Thymus (tissue), 11 donors: ENCODE data around the gene PML. TPM values are rescaled to one million over a fixed set of nuclear protein-coding genes. Genes with fewer than 3 reads are reported as not detected.
"Not testable (repeated sequence)": the region's sequence is repeated elsewhere in the genome, so short reads cannot be mapped to it uniquely, and the experiment has no call there.

Experiments used
- DNase-seq, 9 donors: peaks; one replicate each; pipeline ENCODE4 v3.0.0-alpha.2; 2013; ENCODE audit warnings: low spot score in 9 of 9, low read depth in 6 of 9, missing footprints in 1 of 9
- H3K27ac ChIP-seq, 2 donors: one replicate each; pipeline ENCODE4 v1.5.1; 2013; ENCODE audit warnings: control low read depth in 1 of 2, low read depth in 1 of 2, low read length in 1 of 2, mild to moderate bottlenecking in 1 of 2, moderate library complexity in 1 of 2
- H3K27me3 ChIP-seq, 2 donors: one replicate each; pipeline ENCODE4 v1.5.1; 2013; ENCODE audit warnings: low read length in 1 of 2; ENCODE audit not compliant: control insufficient read depth in 2 of 2, insufficient read depth in 1 of 2
- H3K36me3 ChIP-seq, 2 donors: one replicate each; pipeline ENCODE4 v1.5.1; 2013; ENCODE audit warnings: low read length in 1 of 2, mild to moderate bottlenecking in 1 of 2, moderate library complexity in 1 of 2; ENCODE audit not compliant: control insufficient read depth in 2 of 2, insufficient read depth in 2 of 2
- H3K4me1 ChIP-seq, 2 donors: one replicate each; pipeline ENCODE4 v1.5.1; 2013; ENCODE audit warnings: low read length in 2 of 2; ENCODE audit not compliant: control insufficient read depth in 2 of 2, insufficient read depth in 2 of 2
- H3K4me3 ChIP-seq, 2 donors: one replicate each; pipeline ENCODE4 v1.5.1; 2013; ENCODE audit warnings: low read length in 2 of 2, control low read depth in 1 of 2, mild to moderate bottlenecking in 1 of 2
- H3K9me3 ChIP-seq, 2 donors: one replicate each; pipeline ENCODE4 v1.5.1; 2013; ENCODE audit warnings: low read length in 1 of 2, mild to moderate bottlenecking in 1 of 2; ENCODE audit not compliant: control insufficient read depth in 2 of 2, insufficient read depth in 1 of 2
- WGBS: extraction: QIAGEN DNeasy Blood & Tissue Kit; methylation state at CpG from one replicate; pipeline ENCODE4 v1.1.7; 2013; 5-methylcytosine and 5-hydroxymethylcytosine counted together
- polyA plus RNA-seq: library from polyadenylated mRNA; stranded (reverse); fragments of 200-250 nt; gene quantifications from one replicate; pipeline ENCODE4 v1.2.3, GENCODE V29; 2013
- total RNA-seq: library from RNA; stranded (reverse); fragments of 120-200 nt; gene quantifications from one replicate; pipeline ENCODE4 v1.2.4, GENCODE V29; 2013
- donor health status: healthy.

Gene PML
- total and polyA plus RNA-seq, 2 donors = 13.0 to 35.7 TPM

DNA sequence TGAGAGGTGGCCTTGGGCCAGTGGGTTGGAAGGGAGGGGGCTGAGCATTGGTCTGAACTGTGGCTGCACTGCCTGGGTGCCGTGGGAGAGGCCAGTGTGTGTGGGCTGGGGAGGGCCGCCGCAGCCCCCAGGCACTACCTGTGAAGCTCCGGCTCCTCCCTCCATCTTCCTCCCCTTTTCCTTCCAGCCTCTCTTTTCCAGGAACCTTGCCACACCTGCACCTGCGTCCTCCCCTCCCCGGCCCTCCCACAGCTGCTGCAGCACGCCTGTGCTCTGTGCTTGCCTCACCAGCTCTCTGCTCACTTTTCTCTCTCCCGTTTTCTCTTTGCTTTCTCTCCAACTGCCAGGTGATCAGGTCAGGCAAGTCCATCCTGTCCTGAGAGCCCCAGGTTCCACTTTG is 70.3 kb downstream of the PML start:
- not testable (repeated sequence) for DNase-seq, H3K4me3 ChIP-seq, H3K4me1 ChIP-seq, H3K27ac ChIP-seq, H3K36me3 ChIP-seq, H3K27me3 ChIP-seq, H3K9me3 ChIP-seq
- WGBS = 78% methylated on average over 8 of the region's 8 CpGs

- H3K27ac ChIP-seq, H3K27me3 ChIP-seq, DNase-seq, H3K36me3 ChIP-seq, H3K4me1 ChIP-seq, H3K4me3 ChIP-seq, H3K9me3 ChIP-seq: not testable (repeated sequence)
- 30% methylated on average over 7 of the region's 13 CpGs for WGBS
Observed at GRCh38 chr15:74065684-74066411, 71.3 kb downstream of the PML start.

GRCh38 chr15:74071645-74072044 is 77.1 kb downstream of the PML start:
- not testable (repeated sequence) for H3K4me3 ChIP-seq, H3K9me3 ChIP-seq, H3K27ac ChIP-seq, H3K36me3 ChIP-seq, DNase-seq, H3K4me1 ChIP-seq, H3K27me3 ChIP-seq
- 93% methylated on average over 4 of the region's 6 CpGs for WGBS

DNA sequence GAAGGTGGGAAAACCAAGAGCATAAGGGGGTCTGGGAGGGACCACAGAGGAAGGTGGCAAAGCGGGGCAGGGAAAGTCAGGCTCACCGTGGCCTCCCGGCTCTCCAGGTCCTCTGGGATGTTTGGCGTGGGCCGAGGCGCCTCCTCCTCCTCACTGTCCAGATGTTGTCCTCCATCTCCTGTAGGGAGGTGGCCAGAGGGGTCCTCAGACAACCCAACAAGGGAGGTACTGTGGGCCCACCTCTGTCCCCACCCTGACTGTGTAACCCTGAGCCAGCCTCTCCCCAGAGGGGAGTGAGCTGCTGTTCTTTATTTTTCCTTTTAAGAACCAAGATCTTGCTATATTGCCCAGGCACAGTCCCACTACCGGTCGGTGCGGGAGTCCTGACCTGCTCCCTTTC is 77.6 kb downstream of the PML start:
- H3K36me3 ChIP-seq, H3K4me1 ChIP-seq, DNase-seq, H3K4me3 ChIP-seq, H3K27me3 ChIP-seq, H3K9me3 ChIP-seq, H3K27ac ChIP-seq: not testable (repeated sequence)
- WGBS = no CpG with 5 or more reads among the region's 9 CpGs

DNA sequence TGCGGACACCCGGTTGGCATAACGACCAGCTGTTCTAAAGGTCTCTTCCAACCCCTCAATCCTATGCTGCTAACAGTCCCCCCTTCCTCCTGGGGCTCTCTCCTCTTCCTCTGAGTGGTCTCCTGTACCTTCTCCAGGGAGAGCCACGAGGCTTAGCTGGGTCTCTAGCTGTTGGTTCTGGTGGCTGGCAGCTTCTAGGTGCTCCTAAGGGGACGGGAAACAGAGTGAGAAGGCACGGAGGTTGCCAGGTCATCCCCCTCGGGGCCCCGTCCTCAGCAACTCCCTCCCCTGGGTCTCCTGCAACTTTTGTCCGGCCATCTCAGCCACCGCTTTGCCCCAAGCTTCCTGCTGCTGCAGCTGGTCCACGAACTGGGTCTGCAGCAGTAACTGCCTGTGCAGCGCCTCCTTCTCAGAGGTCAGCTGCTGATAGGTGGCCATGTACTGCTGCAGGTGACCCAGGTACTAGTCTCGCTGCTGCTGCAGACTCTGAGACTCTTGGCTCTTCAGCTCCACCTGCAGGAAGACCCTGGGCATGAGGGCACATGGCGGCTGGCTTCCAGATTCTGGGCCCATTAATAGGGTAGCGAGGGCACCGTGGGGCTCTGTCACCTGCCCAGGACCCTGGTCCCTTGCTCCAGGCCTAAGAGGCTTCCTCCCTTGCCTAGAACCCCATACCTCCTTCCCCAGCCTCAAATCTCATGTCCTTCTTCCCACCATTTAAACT is 78.3 kb downstream of the PML start:
- WGBS = 59% methylated on average over 9 of the region's 16 CpGs
- H3K36me3 ChIP-seq, H3K27ac ChIP-seq, H3K4me3 ChIP-seq, H3K9me3 ChIP-seq, DNase-seq, H3K4me1 ChIP-seq, H3K27me3 ChIP-seq: not testable (repeated sequence)

GRCh38 chr15:74075781-74076180 is 81.3 kb downstream of the PML start:
- not testable (repeated sequence) for H3K36me3 ChIP-seq, H3K27ac ChIP-seq, DNase-seq, H3K27me3 ChIP-seq, H3K4me1 ChIP-seq, H3K9me3 ChIP-seq, H3K4me3 ChIP-seq
- 96% methylated on average over 9 of the region's 9 CpGs for WGBS

DNA sequence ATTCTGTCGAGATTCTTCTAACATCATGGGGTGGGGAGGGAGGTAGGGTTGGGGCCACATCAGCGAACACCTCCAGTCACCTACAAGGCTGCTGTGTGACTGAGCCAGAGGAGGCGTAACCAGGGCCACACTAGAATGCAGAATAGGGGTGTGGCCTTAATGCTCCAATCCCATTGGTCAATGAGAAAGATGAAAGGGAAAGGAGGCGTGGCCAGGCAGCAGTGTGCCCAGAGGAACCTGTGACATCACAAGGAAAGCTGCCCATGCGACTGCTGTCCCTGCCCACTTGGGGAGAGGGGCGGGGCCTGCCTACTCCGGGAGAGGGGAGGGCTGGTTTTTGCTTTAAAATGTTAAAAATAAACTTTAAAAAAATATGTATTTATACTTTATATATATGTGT is 87.9 kb downstream of the PML start, which contains the start of gene GOLGA6A:
GOLGA6A (minus strand) TSS at position 101 of the 400 bp plus-strand sequence; CDS start at position 60, 41 bp downstream.
- H3K4me3 ChIP-seq, H3K9me3 ChIP-seq, H3K27me3 ChIP-seq, H3K27ac ChIP-seq, H3K4me1 ChIP-seq, H3K36me3 ChIP-seq, DNase-seq: not testable (repeated sequence)
- no CpG with 5 or more reads among the region's 7 CpGs for WGBS

GRCh38 chr15:74094567-74094966 is 100.1 kb downstream of the PML start:
- H3K27ac ChIP-seq, H3K9me3 ChIP-seq: not testable (repeated sequence)
- WGBS = no CpG with 5 or more reads among the region's 2 CpGs

GRCh38 chr15:74095610-74096009 is 101.1 kb downstream of the PML start:
- H3K27ac ChIP-seq, H3K9me3 ChIP-seq, H3K36me3 ChIP-seq, H3K27me3 ChIP-seq, H3K4me3 ChIP-seq, H3K4me1 ChIP-seq, DNase-seq: not testable (repeated sequence)
- 95% methylated on average over 8 of the region's 10 CpGs for WGBS

More at GRCh38 chr15:74094567-74094966, 100.1 kb downstream of the PML start:
- not testable (repeated sequence) for DNase-seq, H3K4me3 ChIP-seq, H3K27me3 ChIP-seq, H3K36me3 ChIP-seq, H3K4me1 ChIP-seq
